DND-41 (cell line): ENCODE measurements around the gene FIZ1.

ENCODE experiments used
- ATAC-seq: fragments of 200-7000 bp; cut with Tn5 transposase; 3 replicates; pipeline ENCODE4 v1.9.1; 2021; ENCODE audit warnings: low read depth; ENCODE audit not compliant: insufficient read depth
- DNase-seq: peaks from one replicate; pipeline ENCODE4 v3.0.0-alpha.2; 2020
- H2AFZ ChIP-seq: 2 replicates; pipeline ENCODE4 v1.6.0; 2012; ENCODE audit warnings: low read depth, low read length
- H3K27ac ChIP-seq: 2 replicates; pipeline ENCODE4 v1.5.1; 2012; ENCODE audit warnings: low read length, inconsistent platforms
- H3K27me3 ChIP-seq: fragments of 200-600 bp; sonication (generic); 2 replicates; pipeline ENCODE4 v1.6.0; 2012; ENCODE audit warnings: low read length, mild to moderate bottlenecking, inconsistent platforms; ENCODE audit not compliant: insufficient read depth, poor library complexity
- H3K36me3 ChIP-seq: 2 replicates; pipeline ENCODE4 v1.5.1; 2012; ENCODE audit warnings: low read length, inconsistent platforms; ENCODE audit not compliant: insufficient read depth
- H3K4me1 ChIP-seq: 2 replicates; pipeline ENCODE4 v1.5.1; 2012; ENCODE audit warnings: mild to moderate bottlenecking, low read length; ENCODE audit not compliant: insufficient read depth
- H3K4me2 ChIP-seq: 2 replicates; pipeline ENCODE4 v1.6.0; 2012; ENCODE audit warnings: mild to moderate bottlenecking, moderate library complexity, low read length, inconsistent platforms; ENCODE audit not compliant: insufficient read depth
- H3K4me3 ChIP-seq, 2 experiments: fragments of 200-600 bp in 1 of 2; shearing (Covaris generic) in 1 of 2; 2 replicates each; pipeline ENCODE4 v1.5.1; 2012 to 2016; ENCODE audit warnings: inconsistent platforms in 2 of 2, low read length in 2 of 2, mild to moderate bottlenecking in 2 of 2, low read depth in 1 of 2, moderate library complexity in 1 of 2
- H3K79me2 ChIP-seq: 2 replicates; pipeline ENCODE4 v1.6.0; 2012; ENCODE audit warnings: low read length, inconsistent platforms; ENCODE audit not compliant: insufficient read depth
- H3K9ac ChIP-seq: 2 replicates; pipeline ENCODE4 v1.6.0; 2012; ENCODE audit warnings: low read depth, mild to moderate bottlenecking, inconsistent platforms, low read length, moderate library complexity
- H3K9me3 ChIP-seq: 2 replicates; pipeline ENCODE4 v1.5.1; 2012; ENCODE audit warnings: low read length, moderate library complexity, mild to moderate bottlenecking, inconsistent platforms; ENCODE audit not compliant: insufficient read depth, severe bottlenecking
- H4K20me1 ChIP-seq: 2 replicates; pipeline ENCODE4 v1.6.0; 2012; ENCODE audit warnings: low read length; ENCODE audit not compliant: insufficient read depth
- EZH2 ChIP-seq: IDR thresholded peaks from 3 replicates; pipeline ENCODE4 v1.6.1; 2012; ENCODE audit warnings: borderline replicate concordance, low read depth, mild to moderate bottlenecking, moderate library complexity, low read length, inconsistent platforms; ENCODE audit not compliant: severe bottlenecking
- TF ChIP-seq, protein P1 (sequence below): IDR thresholded peaks from 2 replicates; pipeline ENCODE4 v1.5.1; 2012; ENCODE audit warnings: borderline replicate concordance, low read length, moderate library complexity, mild to moderate bottlenecking; ENCODE audit not compliant: poor library complexity, severe bottlenecking; ENCODE audit errors: extremely low read depth

FIZ1 gene

DNA sequence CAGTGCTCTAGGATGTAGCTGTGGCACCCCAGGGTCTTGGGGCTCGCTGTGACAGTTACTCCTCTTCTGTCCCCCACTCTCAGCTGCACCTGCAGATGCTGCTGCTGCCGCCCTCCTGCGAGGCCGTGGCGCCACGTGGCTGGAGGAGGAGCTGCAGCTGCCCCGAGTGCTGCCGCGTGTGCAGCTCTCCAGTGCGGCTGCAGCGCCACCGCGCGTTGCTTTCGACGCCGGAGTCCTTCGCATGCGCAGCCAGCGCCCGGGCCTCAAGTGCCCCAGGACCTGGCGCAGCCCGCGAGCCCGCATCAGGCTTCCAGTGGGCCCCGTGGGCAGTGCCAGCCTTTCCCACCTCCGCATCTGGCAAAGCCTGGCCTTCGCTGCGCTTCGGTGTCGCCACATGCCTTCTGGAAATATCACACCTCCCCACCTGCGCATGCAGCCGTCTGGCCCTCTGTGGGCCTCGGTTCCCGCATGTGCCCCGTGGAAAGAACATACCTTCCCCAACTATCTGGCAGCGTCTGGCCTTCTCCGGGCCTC, 40.8 kb upstream of the FIZ1 start:
- Histone ChIP-seq H3K4me2 (peak overlapping the region; percentile 85), H3K4me3 (peak overlapping the region; percentile 98 to 99; a peak in 3 of 4 replicates), H3K27me3 (no peaks in the 10 kb centered on the region), H3K79me2 (peaks cover 87% of the 10 kb centered on the region), H3K36me3 (peaks cover 10% of the 10 kb centered on the region), H3K4me1 (peaks cover 79% of the 10 kb centered on the region), H3K9ac (peak overlapping the region; percentile 92), H4K20me1 (peaks cover 29% of the 10 kb centered on the region), H3K27ac (peak overlapping the region; percentile 79), H2AFZ (peak overlapping the region; percentile 64), H3K9me3 (no peaks in the 10 kb centered on the region)
- TF ChIP-seq, protein P1, sequence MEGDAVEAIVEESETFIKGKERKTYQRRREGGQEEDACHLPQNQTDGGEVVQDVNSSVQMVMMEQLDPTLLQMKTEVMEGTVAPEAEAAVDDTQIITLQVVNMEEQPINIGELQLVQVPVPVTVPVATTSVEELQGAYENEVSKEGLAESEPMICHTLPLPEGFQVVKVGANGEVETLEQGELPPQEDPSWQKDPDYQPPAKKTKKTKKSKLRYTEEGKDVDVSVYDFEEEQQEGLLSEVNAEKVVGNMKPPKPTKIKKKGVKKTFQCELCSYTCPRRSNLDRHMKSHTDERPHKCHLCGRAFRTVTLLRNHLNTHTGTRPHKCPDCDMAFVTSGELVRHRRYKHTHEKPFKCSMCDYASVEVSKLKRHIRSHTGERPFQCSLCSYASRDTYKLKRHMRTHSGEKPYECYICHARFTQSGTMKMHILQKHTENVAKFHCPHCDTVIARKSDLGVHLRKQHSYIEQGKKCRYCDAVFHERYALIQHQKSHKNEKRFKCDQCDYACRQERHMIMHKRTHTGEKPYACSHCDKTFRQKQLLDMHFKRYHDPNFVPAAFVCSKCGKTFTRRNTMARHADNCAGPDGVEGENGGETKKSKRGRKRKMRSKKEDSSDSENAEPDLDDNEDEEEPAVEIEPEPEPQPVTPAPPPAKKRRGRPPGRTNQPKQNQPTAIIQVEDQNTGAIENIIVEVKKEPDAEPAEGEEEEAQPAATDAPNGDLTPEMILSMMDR = no peak
- TF ChIP-seq EZH2 = no peak
- no peak for DNase-seq
- no peak for ATAC-seq

GRCh38 chr19:55638864-55639359, 39.6 kb upstream of the FIZ1 start:
- Histone ChIP-seq H3K4me1 (peaks cover 72% of the 10 kb centered on the region), H3K79me2 (peaks cover 82% of the 10 kb centered on the region), H3K27me3 (no peaks in the 10 kb centered on the region), H3K4me2 (peak overlapping the region; percentile 13; the same call in 1 of the 2 replicates), H3K9ac (no peak overlapping the region), H3K27ac (no peak overlapping the region), H2AFZ (no peak overlapping the region), H3K36me3 (peaks cover 3% of the 10 kb centered on the region), H4K20me1 (peaks cover 20% of the 10 kb centered on the region), H3K9me3 (no peaks in the 10 kb centered on the region), H3K4me3 (no peak overlapping the region)
- TF ChIP-seq, protein P1 = peak; percentile 80
- no peak for TF ChIP-seq EZH2
- peak; percentile 29; the same call in 2 of the 3 replicates for ATAC-seq
- DNase-seq = peak; percentile 79

DNA sequence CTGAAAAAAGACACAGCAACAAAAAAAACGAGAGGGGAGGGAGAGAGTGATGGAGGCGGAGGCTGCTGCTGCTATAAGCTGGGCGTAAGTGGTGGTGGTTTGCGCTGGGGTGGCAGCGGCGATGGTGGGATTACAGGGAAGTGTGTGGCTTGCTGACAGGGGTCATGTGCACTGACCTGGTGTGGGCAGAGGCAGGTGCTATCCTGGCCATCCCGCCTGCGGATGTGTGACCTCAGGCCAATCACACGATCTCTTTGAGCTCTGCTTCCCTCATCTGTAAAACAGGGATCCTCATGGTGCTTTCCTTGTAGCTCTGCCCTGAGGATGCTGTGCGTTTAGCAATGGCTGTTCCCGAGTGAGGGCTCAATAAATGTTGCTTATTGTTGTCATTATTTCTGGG, 38.2 kb upstream of the FIZ1 start:
- H3K27me3 ChIP-seq = no peaks in the 10 kb centered on the region
- no peak overlapping the region for H3K9ac ChIP-seq
- H3K9me3 ChIP-seq = no peaks in the 10 kb centered on the region
- DNase-seq (no peak), ATAC-seq (no peak)
- H3K4me3 ChIP-seq = no peak overlapping the region
- H3K4me1 ChIP-seq = peaks cover 67% of the 10 kb centered on the region
- no peak for TF ChIP-seq EZH2
- TF ChIP-seq, protein P1 = no peak
- H3K4me2 ChIP-seq = peak overlapping the region; percentile 13
- no peak overlapping the region for H3K27ac ChIP-seq
- no peak overlapping the region for H2AFZ ChIP-seq
- H3K36me3 ChIP-seq = peaks cover 3% of the 10 kb centered on the region
- peaks cover 71% of the 10 kb centered on the region for H3K79me2 ChIP-seq
- peaks cover 19% of the 10 kb centered on the region for H4K20me1 ChIP-seq
